Fibroblast of villous mesenchyme (primary cell): ENCODE data around the gene LRP4. TPM values are rescaled to one million over a fixed set of nuclear protein-coding genes. Genes with fewer than 3 reads are reported as not detected.
A peak's percentile ranks its signal among the peaks of the same experiment; 100 is the strongest.

Experiments used
- DNase-seq: peaks from one replicate; pipeline ENCODE4 v3.0.0-alpha.2; 2010; ENCODE audit warnings: low read depth
- H3K4me3 ChIP-seq: 2 replicates; pipeline ENCODE4 v1.5.1; 2011; ENCODE audit warnings: low read depth, mild to moderate bottlenecking, low read length
- total RNA-seq: library from RNA; depleted of rRNA; stranded (reverse); fragments of >200 nt; gene quantifications from 2 replicates; pipeline ENCODE4 v1.2.3, GENCODE V29; 2012
- TF ChIP-seq, protein P1 (sequence below): IDR thresholded peaks from 2 replicates; pipeline ENCODE4 v1.5.1; 2012; ENCODE audit warnings: low read depth, mild to moderate bottlenecking, low read length; ENCODE audit not compliant: insufficient read depth

LRP4 gene
- total RNA-seq, 1 donor, result 3.5 TPM

DNA sequence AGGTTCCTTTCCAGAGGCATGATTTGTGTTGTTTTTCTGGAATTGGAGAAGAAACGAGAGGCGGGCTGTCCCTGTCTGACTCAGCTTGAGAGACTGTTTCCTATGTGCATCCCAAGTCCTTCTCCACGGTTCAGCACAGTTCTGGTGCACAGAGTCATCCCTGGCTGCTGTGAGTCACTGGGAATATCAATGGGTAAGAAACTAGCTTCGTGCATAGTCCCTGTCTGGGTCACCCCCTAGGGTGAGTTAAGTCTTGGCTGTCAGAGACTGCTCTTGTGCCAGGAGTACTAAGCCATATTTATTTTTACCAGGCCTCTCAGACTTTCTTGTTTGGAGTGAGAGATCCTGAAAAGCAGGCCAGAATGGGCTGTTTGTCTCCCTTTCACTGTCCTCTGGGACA is 2.4 kb upstream of the LRP4 start:
- no peak overlapping the region for H3K4me3 ChIP-seq
- TF ChIP-seq, protein P1, sequence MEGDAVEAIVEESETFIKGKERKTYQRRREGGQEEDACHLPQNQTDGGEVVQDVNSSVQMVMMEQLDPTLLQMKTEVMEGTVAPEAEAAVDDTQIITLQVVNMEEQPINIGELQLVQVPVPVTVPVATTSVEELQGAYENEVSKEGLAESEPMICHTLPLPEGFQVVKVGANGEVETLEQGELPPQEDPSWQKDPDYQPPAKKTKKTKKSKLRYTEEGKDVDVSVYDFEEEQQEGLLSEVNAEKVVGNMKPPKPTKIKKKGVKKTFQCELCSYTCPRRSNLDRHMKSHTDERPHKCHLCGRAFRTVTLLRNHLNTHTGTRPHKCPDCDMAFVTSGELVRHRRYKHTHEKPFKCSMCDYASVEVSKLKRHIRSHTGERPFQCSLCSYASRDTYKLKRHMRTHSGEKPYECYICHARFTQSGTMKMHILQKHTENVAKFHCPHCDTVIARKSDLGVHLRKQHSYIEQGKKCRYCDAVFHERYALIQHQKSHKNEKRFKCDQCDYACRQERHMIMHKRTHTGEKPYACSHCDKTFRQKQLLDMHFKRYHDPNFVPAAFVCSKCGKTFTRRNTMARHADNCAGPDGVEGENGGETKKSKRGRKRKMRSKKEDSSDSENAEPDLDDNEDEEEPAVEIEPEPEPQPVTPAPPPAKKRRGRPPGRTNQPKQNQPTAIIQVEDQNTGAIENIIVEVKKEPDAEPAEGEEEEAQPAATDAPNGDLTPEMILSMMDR, result no peak
- DNase-seq, result peak; percentile 83

DNA sequence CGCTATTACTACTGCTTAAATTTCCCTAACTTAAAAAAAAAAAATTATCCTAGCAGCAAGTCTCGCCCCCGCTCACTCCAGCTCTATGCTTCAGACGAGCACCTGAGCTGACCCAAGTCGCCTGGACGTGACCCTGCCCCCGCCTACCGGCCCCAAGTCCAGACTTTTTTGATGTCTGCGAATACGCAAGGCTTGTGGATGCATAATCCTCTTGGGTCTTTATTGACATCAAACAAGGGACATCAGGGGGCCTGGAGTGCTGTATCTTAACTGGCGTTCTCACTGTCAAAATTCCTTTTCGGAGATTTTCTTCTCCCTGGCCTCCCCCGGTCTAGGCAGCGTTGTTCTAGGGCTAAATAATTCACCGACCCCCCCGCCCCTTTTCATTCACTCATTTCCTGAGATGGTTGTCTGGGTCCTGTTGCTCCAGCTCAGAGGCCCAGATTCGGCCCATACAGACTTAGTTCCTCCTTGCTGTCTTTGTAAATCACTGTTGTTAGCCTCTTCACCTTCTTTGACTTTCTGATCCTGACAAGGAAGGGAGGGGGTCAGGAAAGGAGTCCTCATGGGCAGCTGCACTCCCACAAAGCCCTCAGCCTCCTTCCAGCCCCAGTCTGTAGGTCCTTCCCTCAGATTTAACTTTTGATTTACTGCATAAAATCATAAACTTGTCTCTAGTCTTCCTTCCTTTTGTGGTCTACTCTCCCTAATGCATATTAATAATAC is 601 bp upstream of the LRP4 start:
- TF ChIP-seq, protein P1, result no peak
- peak overlapping the region; percentile 72 for H3K4me3 ChIP-seq
- no peak for DNase-seq

DNA sequence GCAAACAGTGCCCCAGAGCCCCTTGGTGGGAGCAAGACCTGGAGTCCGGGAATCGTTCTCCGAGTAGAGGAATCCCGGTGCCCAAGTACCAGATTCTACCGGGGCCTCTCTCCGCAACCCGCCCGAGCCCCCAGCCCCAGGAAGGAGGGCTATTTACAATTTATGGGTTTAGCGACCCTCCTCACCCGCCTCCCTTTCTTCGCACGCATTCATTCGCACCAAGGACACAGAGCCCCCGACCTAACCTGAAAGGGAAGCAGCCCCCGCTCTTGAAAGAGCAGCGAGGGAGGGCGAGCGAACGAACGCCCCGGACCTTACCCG is 628 bp downstream of the LRP4 start:
- no peak for DNase-seq
- TF ChIP-seq, protein P1, result no peak
- peak overlapping the region; percentile 72 for H3K4me3 ChIP-seq

- peak overlapping the region; percentile 72 for H3K4me3 ChIP-seq
- no peak for DNase-seq
- TF ChIP-seq, protein P1, result no peak
These were observed 1.1 kb downstream of the LRP4 start for GRCh38 chr11:46917109-46917761.

DNA sequence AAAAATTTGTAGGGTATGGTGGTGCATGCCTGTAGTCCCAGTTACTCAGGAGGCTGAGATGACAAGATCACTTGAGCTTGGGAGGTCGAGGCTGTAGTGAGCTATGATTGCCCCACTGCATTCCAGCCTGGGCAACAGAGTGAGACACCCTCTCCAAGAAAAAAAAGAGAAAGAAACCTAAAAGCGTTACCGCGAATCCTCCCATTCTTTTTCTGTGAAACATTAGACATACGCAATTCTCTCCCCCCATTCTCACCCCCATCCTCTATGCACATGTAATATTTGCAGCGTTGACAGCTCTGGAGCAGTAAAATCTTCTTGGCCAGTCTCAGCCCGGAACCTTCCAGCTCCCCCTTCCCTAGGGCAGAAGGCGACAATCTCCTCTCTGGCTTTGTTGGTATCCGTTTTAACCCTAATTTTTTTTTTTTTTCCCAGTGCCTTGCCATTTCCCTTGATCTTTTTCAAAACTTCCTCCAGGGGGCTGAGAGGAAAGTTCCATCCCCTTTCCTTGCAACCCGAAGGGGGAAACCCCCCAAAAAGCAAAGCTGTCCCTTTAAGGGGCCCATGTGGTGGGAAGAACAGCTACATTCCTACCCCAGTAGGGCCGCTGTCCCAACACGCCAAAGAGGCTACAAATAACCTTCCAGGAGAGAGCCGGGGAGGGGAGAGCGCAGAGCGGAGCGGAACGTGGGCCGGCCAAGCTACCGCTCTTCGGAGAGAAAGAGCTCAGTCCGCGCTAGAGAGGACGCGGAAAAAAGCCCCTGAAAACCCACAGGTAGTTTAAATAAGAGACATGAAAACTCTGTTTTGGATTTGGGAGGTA is 1.9 kb downstream of the LRP4 start:
- TF ChIP-seq, protein P1, result peak; percentile 48
- DNase-seq, result peak; percentile 74
- H3K4me3 ChIP-seq, result peak overlapping the region; percentile 72

DNA sequence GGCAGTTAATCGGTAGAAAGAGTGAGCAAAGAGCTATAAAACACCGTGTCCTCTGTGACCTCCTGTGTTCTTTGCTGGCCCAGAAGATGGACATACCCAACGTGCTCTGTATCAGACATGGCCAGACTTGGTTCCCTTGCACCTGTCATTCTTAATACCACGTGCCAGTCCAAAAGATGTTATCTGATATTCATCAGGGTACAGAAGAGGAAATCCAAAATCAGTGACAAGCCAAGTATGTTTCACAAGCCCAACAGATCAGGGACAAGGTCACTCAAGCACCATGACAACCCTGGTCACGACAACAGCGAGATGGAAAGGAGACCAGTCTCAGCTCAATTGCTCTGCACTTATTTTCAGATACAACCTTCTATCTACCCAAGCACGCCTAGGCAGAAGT is 3.4 kb downstream of the LRP4 start:
- TF ChIP-seq, protein P1, result no peak
- no peak overlapping the region for H3K4me3 ChIP-seq
- no peak for DNase-seq
